Midbrain (tissue), 1 donor: ENCODE measurements around the gene GPATCH2.
"Not testable (repeated sequence)": the region's sequence is repeated elsewhere in the genome, so short reads cannot be mapped to it uniquely, and the experiment has no call there.

Experiments
- DNase-seq: peaks from one replicate; lab custom pipeline; 2025; lab: John Stamatoyannopoulos, UW

The GPATCH2 gene

GRCh38 chr1:217525773-217526490 is 105.0 kb downstream of the GPATCH2 start:
- no peak for DNase-seq

- DNase-seq, result no peak
Observed at GRCh38 chr1:217524787-217525520, 105.9 kb downstream of the GPATCH2 start.

- DNase-seq, result not testable (repeated sequence)
Observed at GRCh38 chr1:217523921-217524320, 107.0 kb downstream of the GPATCH2 start.

GRCh38 chr1:217522277-217522676 is 108.6 kb downstream of the GPATCH2 start:
- DNase-seq, result no peak

- no peak for DNase-seq
Observed at GRCh38 chr1:217521317-217521716, 109.6 kb downstream of the GPATCH2 start.

GRCh38 chr1:217506878-217507277 is 124.0 kb downstream of the GPATCH2 start:
- no peak for DNase-seq

GRCh38 chr1:217498209-217498608 is 132.7 kb downstream of the GPATCH2 start:
- DNase-seq, result no peak

- no peak for DNase-seq
Observed at GRCh38 chr1:217495249-217495648, 135.6 kb downstream of the GPATCH2 start.

- no peak for DNase-seq
Observed at GRCh38 chr1:217494767-217495166, 136.1 kb downstream of the GPATCH2 start.

- DNase-seq, result no peak
Observed at GRCh38 chr1:217493290-217493689, 137.6 kb downstream of the GPATCH2 start.

- no peak for DNase-seq
Observed at GRCh38 chr1:217484871-217485270, 146.0 kb downstream of the GPATCH2 start.

GRCh38 chr1:217482356-217483102 is 148.4 kb downstream of the GPATCH2 start:
- no peak for DNase-seq

GRCh38 chr1:217478450-217478849 is 152.4 kb downstream of the GPATCH2 start:
- DNase-seq, result no peak

GRCh38 chr1:217472915-217473314 is 158.0 kb downstream of the GPATCH2 start:
- no peak for DNase-seq

- DNase-seq, result no peak
Observed at GRCh38 chr1:217471403-217471802, 159.5 kb downstream of the GPATCH2 start.

- DNase-seq, result no peak
Observed at GRCh38 chr1:217469983-217470382, 160.9 kb downstream of the GPATCH2 start.

- DNase-seq, result no peak
Observed at GRCh38 chr1:217465102-217465501, 165.8 kb downstream of the GPATCH2 start.

GRCh38 chr1:217462666-217463065 is 168.2 kb downstream of the GPATCH2 start:
- no peak for DNase-seq

- no peak for DNase-seq
Observed at GRCh38 chr1:217462159-217462558, 168.7 kb downstream of the GPATCH2 start.

GRCh38 chr1:217457016-217457415 is 173.9 kb downstream of the GPATCH2 start:
- DNase-seq, result no peak

GRCh38 chr1:217456261-217456660 is 174.6 kb downstream of the GPATCH2 start:
- DNase-seq, result no peak

GRCh38 chr1:217453816-217454215 is 177.1 kb downstream of the GPATCH2 start:
- no peak for DNase-seq

- DNase-seq, result no peak
Observed at GRCh38 chr1:217449370-217449769, 181.5 kb downstream of the GPATCH2 start.
